SK-N-SH (cell line): ENCODE results near the gene SIRPB2. TPM values are rescaled to one million over a fixed set of nuclear protein-coding genes. Genes with fewer than 3 reads are reported as not detected.

ENCODE experiments used
- CTCF ChIA-PET: fragments of 300-600, 350-600 bp; formaldehyde crosslinking; extraction: SDS; loops from one replicate; lab custom pipeline; 2021; lab: Yijun Ruan, JAX
- POLR2A ChIA-PET: fragments of 350-600 bp; sonication (Branson Sonifier 250); formaldehyde crosslinking; extraction: SDS; loops from one replicate; lab custom pipeline; 2020; ENCODE audit warnings: antibody characterized with exemption, inconsistent platforms; lab: Yijun Ruan, JAX
- DNase-seq: peaks from one replicate; pipeline ENCODE4 v3.0.0; 2012
- H2AFZ ChIP-seq: fragments of 200-600 bp; sonication (generic); 2 replicates; pipeline ENCODE4 v1.8.1; 2016; ENCODE audit warnings: antibody characterized with exemption, mild to moderate bottlenecking, low read depth
- H3F3A ChIP-seq: fragments of 200-600 bp; sonication (generic); replicated peaks from 2 replicates; pipeline ENCODE3; 2016; ENCODE audit warnings: antibody characterized with exemption, mild to moderate bottlenecking; ENCODE audit not compliant: insufficient read depth
- H3K27ac ChIP-seq, 2 experiments: fragments of 200-500 bp in 1 of 2; fragments of 200-600 bp in 1 of 2; sonication (Bioruptor generic) in 1 of 2; sonication (generic), shearing (Covaris generic) in 1 of 2; 2 replicates each; pipeline versions ENCODE4 v1.5.1 to v1.6.1; 2014 to 2016; ENCODE audit warnings: low read depth in 2 of 2, inconsistent platforms in 1 of 2, low read length in 1 of 2, mild to moderate bottlenecking in 1 of 2, mixed read lengths in 1 of 2
- H3K27me3 ChIP-seq: fragments of 200-600 bp; sonication (generic), shearing (Covaris generic); 2 replicates; pipeline ENCODE4 v1.6.1; 2016; ENCODE audit warnings: mixed run types; ENCODE audit not compliant: insufficient read depth
- H3K36me3 ChIP-seq, 2 experiments: fragments of 200-500 bp in 1 of 2; fragments of 200-600 bp in 1 of 2; sonication (Bioruptor generic) in 1 of 2; sonication (generic) in 1 of 2; replicated peaks in 1 of 2; 2 replicates each; pipeline versions ENCODE3 to v1.5.1; 2014 to 2016; ENCODE audit warnings: low read length in 1 of 2, mild to moderate bottlenecking in 1 of 2; ENCODE audit not compliant: insufficient read depth in 2 of 2, control insufficient read depth in 1 of 2
- H3K4me1 ChIP-seq, 2 experiments: fragments of 200-500 bp in 1 of 2; fragments of 200-600 bp in 1 of 2; sonication (Bioruptor generic) in 1 of 2; sonication (generic), shearing (Covaris generic) in 1 of 2; 2 replicates each; pipeline versions ENCODE4 v1.5.1 to v1.6.1; 2014 to 2016; ENCODE audit warnings: low read depth in 1 of 2, low read length in 1 of 2, mixed run types in 1 of 2; ENCODE audit not compliant: insufficient read depth in 2 of 2, control insufficient read depth in 1 of 2
- H3K4me2 ChIP-seq: fragments of 200-600 bp; sonication (generic), shearing (Covaris generic); 2 replicates; pipeline ENCODE4 v1.6.1; 2017; ENCODE audit warnings: mixed run types
- H3K4me3 ChIP-seq, 2 experiments: fragments of 200-500 bp in 1 of 2; fragments of 200-600 bp in 1 of 2; sonication (Bioruptor generic) in 1 of 2; sonication (generic), shearing (Covaris generic) in 1 of 2; 2 replicates each; pipeline versions ENCODE4 v1.5.1 to v1.8.1; 2014 to 2016; ENCODE audit warnings: low read depth in 2 of 2, inconsistent platforms in 1 of 2, low read length in 1 of 2, mild to moderate bottlenecking in 1 of 2, mixed read lengths in 1 of 2, moderate library complexity in 1 of 2
- H3K79me2 ChIP-seq: fragments of 200-600 bp; sonication (generic); 2 replicates; pipeline ENCODE4 v1.8.1; 2017; ENCODE audit warnings: mild to moderate bottlenecking; ENCODE audit not compliant: insufficient read depth
- H3K9ac ChIP-seq: fragments of 200-600 bp; sonication (generic); 2 replicates; pipeline ENCODE4 v1.6.1; 2017; ENCODE audit warnings: mixed run types
- H3K9me2 ChIP-seq: fragments of 200-600 bp; sonication (generic); 2 replicates; pipeline ENCODE4 v1.6.1; 2017; ENCODE audit warnings: mixed run types
- H3K9me3 ChIP-seq: fragments of 200-600 bp; sonication (generic); 2 replicates; pipeline ENCODE4 v1.6.1; 2017; ENCODE audit warnings: mixed run types, mild to moderate bottlenecking, moderate library complexity
- H4K20me1 ChIP-seq: fragments of 200-600 bp; sonication (generic); 2 replicates; pipeline ENCODE4 v1.6.1; 2017; ENCODE audit warnings: mild to moderate bottlenecking, mixed run types; ENCODE audit not compliant: insufficient read depth
- CTCF ChIP-seq: fragments of 200-600 bp; sonication (generic); IDR thresholded peaks from 2 replicates; pipeline ENCODE4 v1.6.1; 2017; ENCODE audit warnings: antibody characterized with exemption, mild to moderate bottlenecking, moderate library complexity
- FOSL2 ChIP-seq: IDR thresholded peaks from 2 replicates; pipeline ENCODE4 v1.4.0; 2012; ENCODE audit warnings: low read depth, mild to moderate bottlenecking, moderate library complexity, borderline replicate concordance
- FOXJ3 ChIP-seq: sonication (generic); formaldehyde crosslinking; IDR thresholded peaks from 2 replicates; pipeline ENCODE4 v1.5.1; 2020; ENCODE audit warnings: mild to moderate bottlenecking, missing genetic modification reagents
- GABPA ChIP-seq: IDR thresholded peaks from 2 replicates; pipeline ENCODE4 v1.4.0; 2012; ENCODE audit warnings: low read depth, mild to moderate bottlenecking
- MEF2A ChIP-seq: IDR thresholded peaks from 2 replicates; pipeline ENCODE4 v1.4.0; 2012; ENCODE audit warnings: low read depth, borderline replicate concordance
- MXI1 ChIP-seq: IDR thresholded peaks from 2 replicates; pipeline ENCODE4 v1.6.1; 2012; ENCODE audit warnings: mild to moderate bottlenecking, low read depth, low read length, improper control_type of control experiment
- NFIC ChIP-seq: IDR thresholded peaks from 2 replicates; pipeline ENCODE4 v1.4.0; 2012; ENCODE audit warnings: borderline replicate concordance
- POLR2AphosphoS5 ChIP-seq: IDR thresholded peaks from 2 replicates; pipeline ENCODE4 v1.6.1; 2012; ENCODE audit warnings: low read depth, low read length
- RAD21 ChIP-seq: IDR thresholded peaks from 2 replicates; pipeline ENCODE4 v1.6.1; 2012; ENCODE audit warnings: mild to moderate bottlenecking, low read length
- RCOR1 ChIP-seq: fragments of 150-350 bp; IDR thresholded peaks from 2 replicates; pipeline ENCODE4 v1.6.1; 2017; ENCODE audit warnings: antibody characterized with exemption, low read length
- REST ChIP-seq: IDR thresholded peaks from 2 replicates; pipeline ENCODE4 v1.6.1; 2012; ENCODE audit warnings: mild to moderate bottlenecking, low read depth, low read length, moderate library complexity
- RFX5 ChIP-seq: IDR thresholded peaks from 2 replicates; pipeline ENCODE4 v1.6.1; 2012; ENCODE audit warnings: mild to moderate bottlenecking, improper control_type of control experiment, low read length
- SIN3A ChIP-seq: IDR thresholded peaks from 2 replicates; pipeline ENCODE4 v1.6.1; 2012; ENCODE audit warnings: low read depth, mild to moderate bottlenecking, low read length, moderate library complexity, borderline replicate concordance
- TAF1 ChIP-seq: IDR thresholded peaks from 2 replicates; pipeline ENCODE4 v1.6.1; 2012; ENCODE audit warnings: low read depth, mild to moderate bottlenecking, low read length, moderate library complexity, borderline replicate concordance
- TCF12 ChIP-seq: IDR thresholded peaks from 2 replicates; pipeline ENCODE4 v1.4.0; 2012
- TEAD4 ChIP-seq: IDR thresholded peaks from 2 replicates; pipeline ENCODE4 v1.4.0; 2012; ENCODE audit warnings: mild to moderate bottlenecking, borderline replicate concordance; ENCODE audit not compliant: insufficient read depth
- USF1 ChIP-seq: IDR thresholded peaks from 2 replicates; pipeline ENCODE4 v1.4.0; 2012; ENCODE audit warnings: low read depth, borderline replicate concordance
- USF2 ChIP-seq: fragments of 150-350 bp; IDR thresholded peaks from 2 replicates; pipeline ENCODE4 v1.6.1; 2017; ENCODE audit warnings: antibody characterized with exemption, low read length, low read depth, borderline replicate concordance
- YY1 ChIP-seq: IDR thresholded peaks from 2 replicates; pipeline ENCODE4 v1.4.0; 2012; ENCODE audit warnings: low read depth, mild to moderate bottlenecking
- WGBS: methylation state at CpG from one replicate; pipeline ENCODE4 v1.1.6; 2017; ENCODE audit warnings: low lambda C conversion rate; 5-methylcytosine and 5-hydroxymethylcytosine counted together
- polyA plus RNA-seq, 3 experiments: library from polyadenylated mRNA; depleted of rRNA; stranded (reverse); fragments of >200 nt; gene quantifications; 2 replicates each; pipeline ENCODE4 v1.2.3, GENCODE V29; 2012
- TF ChIP-seq, protein P1 (sequence below): IDR thresholded peaks from 2 replicates; pipeline ENCODE4 v1.4.0; 2012; ENCODE audit warnings: low read depth

The SIRPB2 gene
- polyA plus RNA-seq, 1 of the 3 experiments (the other 2 are of a cell fraction): not detected

DNA sequence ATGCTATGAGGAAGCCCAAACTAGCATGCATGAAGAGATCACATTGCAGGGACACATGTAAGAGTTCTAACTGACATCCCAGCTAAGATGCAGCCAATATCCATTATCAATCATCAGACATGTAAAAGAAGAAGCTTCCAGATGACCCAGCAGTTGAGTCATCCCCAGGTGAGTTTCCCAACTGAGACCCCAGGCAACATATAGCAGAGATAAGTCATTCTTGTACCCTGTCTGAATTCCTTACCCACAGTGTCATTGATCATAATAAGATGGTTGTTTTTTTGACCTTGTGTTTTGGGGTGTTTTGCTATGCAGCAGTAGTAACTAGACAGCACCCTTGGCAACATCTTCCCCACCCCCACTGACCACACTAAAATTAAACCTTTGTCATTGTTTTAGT lies 47.4 kb upstream of the SIRPB2 start:
- no peak overlapping the region for H3K9ac ChIP-seq
- H4K20me1 ChIP-seq: no peaks in the 10 kb centered on the region
- no peaks in the 10 kb centered on the region for H3K79me2 ChIP-seq
- ChIA-PET CTCF (no interaction called here), POLR2A (no interaction called here)
- H3K27ac ChIP-seq: no peak overlapping the region
- H3K4me2 ChIP-seq: no peak overlapping the region
- no peak overlapping the region for H3K4me3 ChIP-seq
- TF ChIP-seq TAF1: no peak
- TF ChIP-seq FOSL2: no peak
- TF ChIP-seq TEAD4: no peak
- TF ChIP-seq CTCF: no peak
- TF ChIP-seq YY1: no peak
- TF ChIP-seq RAD21: no peak
- no peak for TF ChIP-seq FOXJ3 (CRISPR knock-in tag)
- no peak for TF ChIP-seq REST
- TF ChIP-seq, protein P1, sequence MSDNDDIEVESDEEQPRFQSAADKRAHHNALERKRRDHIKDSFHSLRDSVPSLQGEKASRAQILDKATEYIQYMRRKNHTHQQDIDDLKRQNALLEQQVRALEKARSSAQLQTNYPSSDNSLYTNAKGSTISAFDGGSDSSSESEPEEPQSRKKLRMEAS: no peak
- TF ChIP-seq MXI1: no peak
- no peak for TF ChIP-seq MEF2A
- TF ChIP-seq POLR2AphosphoS5: no peak
- H2AFZ ChIP-seq: no peak overlapping the region
- H3K9me2 ChIP-seq: no peaks in the 10 kb centered on the region
- H3K9me3 ChIP-seq: no peaks in the 10 kb centered on the region
- no peak for DNase-seq
- no peaks in the 10 kb centered on the region for H3F3A ChIP-seq
- H3K27me3 ChIP-seq: no peaks in the 10 kb centered on the region
- no peaks in the 10 kb centered on the region for H3K36me3 ChIP-seq
- no peaks in the 10 kb centered on the region for H3K4me1 ChIP-seq

GRCh38 chr20:1537731-1538058 lies 46.5 kb upstream of the SIRPB2 start:
- CTCF ChIA-PET: no interaction called here
- WGBS: 9% methylated on average over 4 of the region's 4 CpGs
- no peaks in the 10 kb centered on the region for H3K36me3 ChIP-seq
- no peak overlapping the region for H2AFZ ChIP-seq
- H3K4me2 ChIP-seq: no peak overlapping the region
- H4K20me1 ChIP-seq: no peaks in the 10 kb centered on the region
- H3K4me3 ChIP-seq: no peak overlapping the region
- H3K4me1 ChIP-seq: no peaks in the 10 kb centered on the region
- H3F3A ChIP-seq: no peaks in the 10 kb centered on the region
- TF ChIP-seq MEF2A: no peak
- no peak for TF ChIP-seq RAD21
- TF ChIP-seq USF1: no peak
- no peak for TF ChIP-seq TCF12
- TF ChIP-seq RCOR1: no peak
- TF ChIP-seq USF2: no peak
- no peak for TF ChIP-seq GABPA
- no peak for TF ChIP-seq YY1
- no peak for TF ChIP-seq CTCF
- no peak for TF ChIP-seq RFX5
- TF ChIP-seq FOXJ3 (CRISPR knock-in tag): no peak
- no peak for TF ChIP-seq SIN3A
- no peak for TF ChIP-seq NFIC
- no peaks in the 10 kb centered on the region for H3K27me3 ChIP-seq
- H3K9me2 ChIP-seq: no peaks in the 10 kb centered on the region
- DNase-seq: no peak
- no peak overlapping the region for H3K27ac ChIP-seq
- H3K79me2 ChIP-seq: no peaks in the 10 kb centered on the region
- POLR2A ChIA-PET: no interaction called here
- no peak overlapping the region for H3K9ac ChIP-seq
- no peaks in the 10 kb centered on the region for H3K9me3 ChIP-seq
